ENCODE data around the gene DNAH2. TPM values are rescaled to one million over a fixed set of nuclear protein-coding genes. Genes with fewer than 3 reads are reported as not detected.

DNAH2 gene
- total and polyA plus RNA-seq, 2 of the 13 experiments (the other 11 are each of a cell fraction or from before 2014, with no cell fraction given) = not detected

- TF ChIP-seq MED8 (CRISPR knock-in tag; IDR thresholded peaks at IDR 0.05; ENCODE audit: insufficient replicate concordance) (no peak), RAD21 (CRISPR knock-in tag; IDR thresholded peaks at IDR 0.05) (peak; percentile 50), PITX1 (CRISPR knock-in tag; IDR thresholded peaks at IDR 0.05) (peak; percentile 33; the same call in 1 of the 2 replicates), MLLT10 (CRISPR knock-in tag; IDR thresholded peaks at IDR 0.05) (no peak), SETDB1 (CRISPR knock-in tag; IDR thresholded peaks at IDR 0.05; ENCODE audit: borderline replicate concordance) (no peak), ZNF34 (CRISPR knock-in tag; IDR thresholded peaks at IDR 0.05; ENCODE audit: borderline replicate concordance) (no peak), ZNF3 (CRISPR knock-in tag; IDR thresholded peaks at IDR 0.05) (no peak), NFE2 (CRISPR knock-in tag; IDR thresholded peaks at IDR 0.05) (no peak), FOXK1 (CRISPR knock-in tag; IDR thresholded peaks at IDR 0.05; ENCODE audit: borderline replicate concordance, low read depth) (no peak), ZNF737 (CRISPR knock-in tag; IDR thresholded peaks at IDR 0.05; ENCODE audit: borderline replicate concordance) (no peak), ZNF652 (CRISPR knock-in tag; IDR thresholded peaks at IDR 0.05; ENCODE audit: borderline replicate concordance, low read depth) (no peak; the same call in 1 of the 2 replicates), KAT8 (CRISPR knock-in tag; IDR thresholded peaks at IDR 0.05) (0 out of 2 replicates have a peak, but pooled peaks have one; percentile 43), ZNF713 (CRISPR knock-in tag; IDR thresholded peaks at IDR 0.05) (no peak), GTF2F1 (IDR thresholded peaks at IDR 0.05; ENCODE audit: low read length) (no peak), LBX2 (CRISPR knock-in tag; IDR thresholded peaks at IDR 0.05; ENCODE audit: borderline replicate concordance) (no peak), ZNF609 (CRISPR knock-in tag; IDR thresholded peaks at IDR 0.05; ENCODE audit: borderline replicate concordance) (peak; percentile 49; the same call in 1 of the 2 replicates), KDM1A (CRISPR knock-in tag; IDR thresholded peaks at IDR 0.05) (no peak), ZNF17 (CRISPR knock-in tag; IDR thresholded peaks at IDR 0.05) (no peak)
- TF ChIP-seq, protein P1, sequence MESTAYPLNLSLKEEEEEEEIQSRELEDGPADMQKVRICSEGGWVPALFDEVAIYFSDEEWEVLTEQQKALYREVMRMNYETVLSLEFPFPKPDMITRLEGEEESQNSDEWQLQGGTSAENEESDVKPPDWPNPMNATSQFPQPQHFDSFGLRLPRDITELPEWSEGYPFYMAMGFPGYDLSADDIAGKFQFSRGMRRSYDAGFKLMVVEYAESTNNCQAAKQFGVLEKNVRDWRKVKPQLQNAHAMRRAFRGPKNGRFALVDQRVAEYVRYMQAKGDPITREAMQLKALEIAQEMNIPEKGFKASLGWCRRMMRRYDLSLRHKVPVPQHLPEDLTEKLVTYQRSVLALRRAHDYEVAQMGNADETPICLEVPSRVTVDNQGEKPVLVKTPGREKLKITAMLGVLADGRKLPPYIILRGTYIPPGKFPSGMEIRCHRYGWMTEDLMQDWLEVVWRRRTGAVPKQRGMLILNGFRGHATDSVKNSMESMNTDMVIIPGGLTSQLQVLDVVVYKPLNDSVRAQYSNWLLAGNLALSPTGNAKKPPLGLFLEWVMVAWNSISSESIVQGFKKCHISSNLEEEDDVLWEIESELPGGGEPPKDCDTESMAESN (CRISPR knock-in tag; conservative IDR thresholded peaks at IDR 0.05) = no peak
- TF ChIP-seq, protein P2, sequence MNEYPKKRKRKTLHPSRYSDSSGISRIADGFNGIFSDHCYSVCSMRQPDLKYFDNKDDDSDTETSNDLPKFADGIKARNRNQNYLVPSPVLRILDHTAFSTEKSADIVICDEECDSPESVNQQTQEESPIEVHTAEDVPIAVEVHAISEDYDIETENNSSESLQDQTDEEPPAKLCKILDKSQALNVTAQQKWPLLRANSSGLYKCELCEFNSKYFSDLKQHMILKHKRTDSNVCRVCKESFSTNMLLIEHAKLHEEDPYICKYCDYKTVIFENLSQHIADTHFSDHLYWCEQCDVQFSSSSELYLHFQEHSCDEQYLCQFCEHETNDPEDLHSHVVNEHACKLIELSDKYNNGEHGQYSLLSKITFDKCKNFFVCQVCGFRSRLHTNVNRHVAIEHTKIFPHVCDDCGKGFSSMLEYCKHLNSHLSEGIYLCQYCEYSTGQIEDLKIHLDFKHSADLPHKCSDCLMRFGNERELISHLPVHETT (CRISPR knock-in tag; conservative IDR thresholded peaks at IDR 0.05) = no peak
These were observed 126.2 kb downstream of the DNAH2 start (continued) for GRCh38 chr17:7843536-7844291.
